ENCODE measurements around the gene UGT2B11. TPM values are rescaled to one million over a fixed set of nuclear protein-coding genes. Genes with fewer than 3 reads are reported as not detected.
"Not testable (repeated sequence)": the region's sequence is repeated elsewhere in the genome, so short reads cannot be mapped to it uniquely, and the experiment has no call there.

UGT2B11 gene
- total and polyA plus RNA-seq, 2 experiments from 2014 or later = 3.2 to 17.1 TPM

GRCh38 chr4:69239557-69240168 is 25.1 kb upstream of the UGT2B11 start:
- Histone ChIP-seq H4K20me1 (ENCODE audit: insufficient read depth, poor library complexity, severe bottlenecking) (no peaks in the 10 kb centered on the region), H2AFZ (no peak overlapping the region), H3K9me2 (replicated peaks; ENCODE audit: insufficient read depth) (no peaks in the 10 kb centered on the region), H3K4me2 (peak overlapping the region; percentile 49), H3K27me3 (no peaks in the 10 kb centered on the region), H3K9me3 (ENCODE audit: low read depth) (no peaks in the 10 kb centered on the region), H3K79me2 (no peaks in the 10 kb centered on the region), H3K4me3 (no peak overlapping the region), H3K27ac (peak overlapping the region; percentile 91), H3K36me3 (replicated peaks; ENCODE audit: insufficient read depth, low read depth) (no peaks in the 10 kb centered on the region), H3K4me1 (ENCODE audit: insufficient read depth) (peaks cover 14% of the 10 kb centered on the region)
- 51% methylated on average over 6 of the region's 6 CpGs for WGBS (ENCODE audit: low lambda C conversion rate, missing lambda C conversion rate)
- peak; percentile 61 for DNase-seq (ENCODE audit: low spot score)
- TF ChIP-seq CTCF (IDR thresholded peaks at IDR 0.05; ENCODE audit: poor library complexity) = no peak
- no peak for TF ChIP-seq EZH2phosphoT487 (IDR thresholded peaks at IDR 0.05; ENCODE audit: low read depth, severe bottlenecking, unreplicated experiment)
- TF ChIP-seq EZH2 (IDR thresholded peaks at IDR 0.05; ENCODE audit: borderline replicate concordance) = no peak

- WGBS (ENCODE audit: low lambda C conversion rate, missing lambda C conversion rate) = 87% methylated on average over 2 of the region's 2 CpGs
- Histone ChIP-seq H3K9me3 (ENCODE audit: low read depth) (no peaks in the 10 kb centered on the region), H3K27ac (peak overlapping the region; percentile 82), H3K4me2 (peak overlapping the region; percentile 26), H3K4me1 (ENCODE audit: insufficient read depth) (peaks cover 14% of the 10 kb centered on the region), H3K79me2 (no peaks in the 10 kb centered on the region), H2AFZ (no peak overlapping the region), H3K27me3 (no peaks in the 10 kb centered on the region), H3K4me3 (no peak overlapping the region), H3K36me3 (replicated peaks; ENCODE audit: insufficient read depth, low read depth) (no peaks in the 10 kb centered on the region), H3K9me2 (replicated peaks; ENCODE audit: insufficient read depth) (no peaks in the 10 kb centered on the region), H4K20me1 (ENCODE audit: insufficient read depth, poor library complexity, severe bottlenecking) (no peaks in the 10 kb centered on the region)
- no peak for DNase-seq (ENCODE audit: low spot score)
- TF ChIP-seq CTCF (IDR thresholded peaks at IDR 0.05; ENCODE audit: poor library complexity) = no peak
- TF ChIP-seq EZH2 (IDR thresholded peaks at IDR 0.05; ENCODE audit: borderline replicate concordance) = no peak
- no peak for TF ChIP-seq EZH2phosphoT487 (IDR thresholded peaks at IDR 0.05; ENCODE audit: low read depth, severe bottlenecking, unreplicated experiment)
Observed at GRCh38 chr4:69239092-69239491, 24.5 kb upstream of the UGT2B11 start.

GRCh38 chr4:69224891-69225290 is 10.3 kb upstream of the UGT2B11 start:
- H4K20me1 ChIP-seq (ENCODE audit: insufficient read depth, poor library complexity, severe bottlenecking) = no peaks in the 10 kb centered on the region
- H3K4me2 ChIP-seq = no peak overlapping the region
- TF ChIP-seq EZH2 (IDR thresholded peaks at IDR 0.05; ENCODE audit: borderline replicate concordance) (no peak), CTCF (IDR thresholded peaks at IDR 0.05; ENCODE audit: poor library complexity) (no peak), EZH2phosphoT487 (IDR thresholded peaks at IDR 0.05; ENCODE audit: low read depth, severe bottlenecking, unreplicated experiment) (no peak)
- H3K4me1 ChIP-seq (ENCODE audit: insufficient read depth) = peaks cover 1% of the 10 kb centered on the region
- H3K9me2 ChIP-seq (replicated peaks; ENCODE audit: insufficient read depth) = no peaks in the 10 kb centered on the region
- no peak overlapping the region for H3K27ac ChIP-seq
- no peak overlapping the region for H3K4me3 ChIP-seq
- no peaks in the 10 kb centered on the region for H3K36me3 ChIP-seq (replicated peaks; ENCODE audit: insufficient read depth, low read depth)
- H2AFZ ChIP-seq = no peak overlapping the region
- no peaks in the 10 kb centered on the region for H3K79me2 ChIP-seq
- no peak for DNase-seq (ENCODE audit: low spot score)
- H3K27me3 ChIP-seq = no peaks in the 10 kb centered on the region
- H3K9me3 ChIP-seq (ENCODE audit: low read depth) = no peaks in the 10 kb centered on the region
- WGBS (ENCODE audit: low lambda C conversion rate, missing lambda C conversion rate) = 23% methylated on average over 2 of the region's 2 CpGs

GRCh38 chr4:69223277-69223676 is 8.7 kb upstream of the UGT2B11 start:
- H3K4me2 ChIP-seq; H3K79me2 ChIP-seq; H3K4me3 ChIP-seq; H3K4me1 ChIP-seq (ENCODE audit: insufficient read depth); H2AFZ ChIP-seq; DNase-seq (ENCODE audit: low spot score); H3K36me3 ChIP-seq (replicated peaks; ENCODE audit: insufficient read depth, low read depth); H3K9me3 ChIP-seq (ENCODE audit: low read depth); H3K9me2 ChIP-seq (replicated peaks; ENCODE audit: insufficient read depth); H4K20me1 ChIP-seq (ENCODE audit: insufficient read depth, poor library complexity, severe bottlenecking); H3K27ac ChIP-seq; H3K27me3 ChIP-seq: not testable (repeated sequence)
- 95% methylated on average over 6 of the region's 6 CpGs for WGBS (ENCODE audit: low lambda C conversion rate, missing lambda C conversion rate)

- H3K4me3 ChIP-seq; H2AFZ ChIP-seq; H4K20me1 ChIP-seq (ENCODE audit: insufficient read depth, poor library complexity, severe bottlenecking); DNase-seq (ENCODE audit: low spot score); H3K9me2 ChIP-seq (replicated peaks; ENCODE audit: insufficient read depth); H3K79me2 ChIP-seq; H3K9me3 ChIP-seq (ENCODE audit: low read depth); H3K4me1 ChIP-seq (ENCODE audit: insufficient read depth); H3K27ac ChIP-seq; H3K27me3 ChIP-seq; H3K4me2 ChIP-seq; H3K36me3 ChIP-seq (replicated peaks; ENCODE audit: insufficient read depth, low read depth): not testable (repeated sequence)
- 92% methylated on average over 2 of the region's 2 CpGs for WGBS (ENCODE audit: low lambda C conversion rate, missing lambda C conversion rate)
Observed at GRCh38 chr4:69218491-69218890, 3.9 kb upstream of the UGT2B11 start.
